Stomach (tissue), 4 donors: ENCODE data around the gene GRB7.

ENCODE experiments used
- EP300 ChIP-seq: sonication (generic); formaldehyde crosslinking; IDR thresholded peaks from one replicate; pipeline ENCODE4 v1.6.1; 2017; ENCODE audit warnings: antibody characterized with exemption
- POLR2A ChIP-seq, 4 donors: fragments of 450-650 bp; IDR thresholded peaks; one replicate each; pipeline ENCODE4 v1.6.1; 2016; ENCODE audit warnings: antibody characterized with exemption in 4 of 4, control low read depth in 2 of 4, mild to moderate bottlenecking in 1 of 4, moderate library complexity in 1 of 4
- POLR2AphosphoS5 ChIP-seq, 3 donors: sonication (generic); formaldehyde crosslinking; IDR thresholded peaks; one replicate each; pipeline ENCODE4 v1.6.1; 2016; ENCODE audit warnings: antibody characterized with exemption in 3 of 3
- TF ChIP-seq, protein P1 (sequence below), 7 experiments: fragments of 450-650 bp in 4 of 7; fragments of 200-600 bp in 3 of 7; sonication (generic) in 3 of 7; IDR thresholded peaks; one replicate each; pipeline ENCODE4 v1.5.1; 2016 to 2019; ENCODE audit warnings: antibody characterized with exemption in 7 of 7, control low read depth in 2 of 7, mild to moderate bottlenecking in 1 of 7

DNA sequence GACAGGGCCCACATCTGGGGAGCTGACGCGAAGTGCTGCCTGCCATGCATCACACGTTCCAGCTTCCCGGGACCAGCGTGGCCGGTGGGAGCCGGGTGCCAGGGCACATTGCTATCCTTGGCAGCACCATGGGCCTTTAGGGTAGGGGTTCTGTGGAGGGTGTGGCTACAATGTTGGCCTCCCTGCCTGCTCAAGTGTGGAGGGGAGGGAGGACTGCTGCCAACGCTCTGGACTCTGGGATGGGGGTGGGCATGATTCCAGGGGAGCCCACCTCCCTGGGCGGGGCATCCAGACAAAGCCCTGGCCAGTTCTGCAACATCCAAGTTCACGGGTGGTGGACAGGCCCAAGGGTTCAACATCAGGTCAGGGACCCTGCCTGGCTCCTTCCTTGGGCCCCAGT is 13.9 kb downstream of the GRB7 start:
- TF ChIP-seq, protein P1, sequence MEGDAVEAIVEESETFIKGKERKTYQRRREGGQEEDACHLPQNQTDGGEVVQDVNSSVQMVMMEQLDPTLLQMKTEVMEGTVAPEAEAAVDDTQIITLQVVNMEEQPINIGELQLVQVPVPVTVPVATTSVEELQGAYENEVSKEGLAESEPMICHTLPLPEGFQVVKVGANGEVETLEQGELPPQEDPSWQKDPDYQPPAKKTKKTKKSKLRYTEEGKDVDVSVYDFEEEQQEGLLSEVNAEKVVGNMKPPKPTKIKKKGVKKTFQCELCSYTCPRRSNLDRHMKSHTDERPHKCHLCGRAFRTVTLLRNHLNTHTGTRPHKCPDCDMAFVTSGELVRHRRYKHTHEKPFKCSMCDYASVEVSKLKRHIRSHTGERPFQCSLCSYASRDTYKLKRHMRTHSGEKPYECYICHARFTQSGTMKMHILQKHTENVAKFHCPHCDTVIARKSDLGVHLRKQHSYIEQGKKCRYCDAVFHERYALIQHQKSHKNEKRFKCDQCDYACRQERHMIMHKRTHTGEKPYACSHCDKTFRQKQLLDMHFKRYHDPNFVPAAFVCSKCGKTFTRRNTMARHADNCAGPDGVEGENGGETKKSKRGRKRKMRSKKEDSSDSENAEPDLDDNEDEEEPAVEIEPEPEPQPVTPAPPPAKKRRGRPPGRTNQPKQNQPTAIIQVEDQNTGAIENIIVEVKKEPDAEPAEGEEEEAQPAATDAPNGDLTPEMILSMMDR (IDR thresholded peaks at IDR 0.05), result no peak
- no peak for TF ChIP-seq EP300
- TF ChIP-seq POLR2AphosphoS5 (IDR thresholded peaks at IDR 0.05), result no peak
- no peak for TF ChIP-seq POLR2A (IDR thresholded peaks at IDR 0.05)
